IPS DF 4.7 (cell line): ENCODE results near the gene DKKL1.
"Not testable (repeated sequence)": the region's sequence is repeated elsewhere in the genome, so short reads cannot be mapped to it uniquely, and the experiment has no call there.

ENCODE experiments used
- DNase-seq: peaks from one replicate; pipeline ENCODE4 v3.0.0-alpha.2; 2013; ENCODE audit warnings: low spot score; ENCODE audit errors: extremely low read depth

The DKKL1 gene

DNA sequence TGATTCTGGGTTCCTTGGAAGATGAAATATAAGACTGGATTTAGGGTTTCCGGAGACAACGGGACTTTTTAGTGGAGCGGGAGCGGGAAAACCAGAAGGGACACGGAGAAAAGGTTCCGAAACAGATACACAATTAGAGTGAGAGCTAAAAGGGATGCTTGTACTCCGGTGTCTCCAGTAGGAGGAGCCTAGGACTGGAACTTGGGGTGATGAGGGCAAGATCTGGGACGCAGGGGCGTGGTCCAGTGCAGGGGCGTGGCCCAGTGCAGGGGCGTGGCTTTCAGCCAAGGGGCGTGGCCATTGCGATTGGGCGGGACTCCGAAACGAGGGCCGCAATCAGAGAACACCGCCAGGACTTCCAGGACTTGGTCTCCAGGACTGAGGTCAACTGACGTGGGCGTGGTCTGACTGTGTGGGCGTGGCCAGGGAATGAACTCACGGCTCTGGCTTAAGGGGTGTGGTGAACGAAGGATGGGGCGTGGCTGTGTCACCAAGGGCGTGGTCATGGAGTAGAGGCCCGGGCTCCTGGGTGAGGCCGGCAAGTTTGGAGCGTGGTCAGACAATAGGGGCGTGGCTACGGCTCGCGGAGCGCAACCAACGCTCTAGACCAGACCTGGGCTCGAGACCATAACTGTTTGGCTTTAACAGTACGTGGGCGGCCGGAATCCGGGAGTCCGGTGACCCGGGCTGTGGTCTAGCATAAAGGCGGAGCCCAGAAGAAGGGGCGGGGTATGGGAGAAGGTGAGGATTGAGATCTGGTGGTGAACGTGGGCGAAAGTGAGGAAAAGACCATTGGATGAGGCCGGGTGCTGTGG, at the start of gene DKKL1:
Gene DKKL1 (plus strand): TSS at position 610 of the 815 bp plus-strand sequence. CDS start 122 bp downstream, at position 732.
- peak; percentile 94 for DNase-seq

DNA sequence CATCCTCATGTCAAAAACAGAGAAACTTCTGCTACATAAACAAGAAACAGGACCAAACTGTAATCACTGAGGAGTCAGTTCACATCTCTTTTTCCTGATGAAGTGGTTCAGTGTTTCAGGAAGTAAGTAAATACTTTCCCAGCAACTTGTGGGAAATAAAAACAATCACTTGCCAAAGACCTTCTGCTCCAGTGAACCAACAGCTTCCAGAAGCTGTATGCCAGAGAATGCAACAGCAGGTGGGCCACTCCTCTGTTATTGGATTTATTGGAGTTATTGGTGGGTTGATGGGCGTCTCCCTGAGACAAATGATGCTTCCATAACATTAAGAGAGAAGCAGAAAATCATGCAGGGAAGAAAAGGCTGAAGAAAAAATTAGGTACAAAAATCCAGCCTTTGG, 48.6 kb upstream of the DKKL1 start:
- DNase-seq: no peak

DNA sequence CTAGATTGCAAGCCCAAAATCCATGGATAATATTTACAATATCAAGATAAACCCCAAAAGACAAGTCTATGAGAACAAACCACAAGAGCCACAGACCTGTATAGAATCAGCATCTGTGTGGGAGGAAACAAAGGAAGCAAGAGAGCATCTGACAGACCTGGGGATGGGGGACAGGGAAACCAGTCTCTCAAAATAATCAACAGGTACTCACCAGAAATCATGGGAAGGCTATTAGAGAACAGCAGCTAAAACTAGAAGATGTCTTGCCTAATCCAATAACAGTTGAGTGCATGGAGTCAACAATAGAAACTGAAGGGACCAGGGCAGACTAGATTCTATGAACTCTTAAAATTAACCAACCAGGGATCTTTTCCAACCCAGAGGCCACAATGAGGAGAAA, 47.4 kb upstream of the DKKL1 start:
- DNase-seq: no peak

DNA sequence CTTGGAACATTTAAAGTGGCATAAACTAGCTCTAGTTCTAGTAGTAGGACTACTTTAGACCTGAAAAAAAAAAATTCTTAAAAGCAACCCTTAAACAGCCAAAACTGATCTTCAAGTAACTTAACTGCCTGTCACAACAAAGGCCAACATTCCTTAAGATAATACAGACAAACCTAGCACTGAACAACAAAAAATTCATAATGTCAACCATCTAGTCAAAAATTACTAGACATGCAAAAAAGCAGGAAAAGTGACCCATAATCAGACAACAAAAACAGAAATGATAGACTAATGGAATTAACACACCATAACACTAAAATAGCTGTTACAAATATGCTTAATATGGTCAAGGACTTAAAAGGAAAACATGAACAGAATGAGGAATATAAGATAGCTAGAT, 45.4 kb upstream of the DKKL1 start:
- DNase-seq: no peak

DNA sequence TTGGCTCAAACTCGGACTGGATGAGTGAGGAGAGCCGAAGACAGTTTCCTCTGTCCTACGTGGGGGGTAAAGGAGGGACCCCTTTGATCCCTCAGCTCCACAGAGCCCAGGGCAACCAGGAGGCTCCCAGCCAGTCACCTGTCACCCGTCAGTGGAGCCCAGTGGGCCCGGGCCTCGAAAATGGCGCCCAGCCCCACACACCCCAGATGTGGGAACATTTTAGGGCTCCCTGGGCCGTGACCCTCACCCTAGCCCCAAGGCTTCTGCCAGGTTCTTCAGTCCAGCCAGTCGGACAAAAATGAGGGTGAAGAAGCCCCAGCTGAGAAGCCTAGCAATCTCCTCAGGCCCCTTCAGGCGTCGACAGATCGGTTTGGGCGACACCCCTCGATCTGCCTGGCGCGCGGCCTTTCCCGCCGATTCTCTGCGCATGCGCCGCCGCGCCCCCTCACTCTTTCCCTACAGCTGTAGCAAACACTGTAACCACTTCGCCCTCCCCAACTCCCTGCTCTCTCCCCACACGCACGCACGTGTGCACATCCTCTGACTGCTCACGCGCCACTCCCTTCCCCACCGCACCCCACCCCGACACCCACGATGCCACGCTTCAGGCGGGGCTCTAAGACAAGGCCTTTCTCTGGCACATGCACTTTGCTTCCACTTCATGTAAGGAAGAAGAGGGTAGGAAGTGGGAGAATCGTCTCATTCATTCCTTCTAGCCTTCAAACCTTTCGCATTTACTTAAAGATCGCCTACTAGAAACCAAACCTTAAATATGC, 38.7 kb upstream of the DKKL1 start, which contains the start of gene SLC6A16:
Gene SLC6A16 (minus strand): TSS at position 391 of the 776 bp plus-strand sequence. CDS start 13,844 bp downstream, outside the sequence.
- DNase-seq: no peak

DNA sequence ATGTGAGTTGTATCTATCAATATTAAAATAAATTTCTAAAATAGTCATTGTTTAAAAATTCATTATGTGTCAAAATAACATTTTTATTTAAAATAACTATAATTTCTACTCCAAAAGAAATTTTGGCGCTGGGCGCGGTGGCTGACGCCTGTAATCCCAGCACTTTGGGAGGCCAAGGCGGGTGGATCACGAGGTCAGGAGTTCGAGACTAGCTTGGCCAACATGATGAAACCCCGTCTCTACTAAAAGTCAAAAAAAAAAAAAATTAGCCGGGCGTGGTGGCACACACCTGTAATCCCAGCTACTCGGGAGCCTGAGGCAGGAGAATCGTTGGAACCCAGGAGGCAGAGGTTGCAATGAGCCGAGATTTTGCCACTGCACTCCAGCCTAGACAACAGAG, 37.9 kb upstream of the DKKL1 start:
- DNase-seq: not testable (repeated sequence)

DNA sequence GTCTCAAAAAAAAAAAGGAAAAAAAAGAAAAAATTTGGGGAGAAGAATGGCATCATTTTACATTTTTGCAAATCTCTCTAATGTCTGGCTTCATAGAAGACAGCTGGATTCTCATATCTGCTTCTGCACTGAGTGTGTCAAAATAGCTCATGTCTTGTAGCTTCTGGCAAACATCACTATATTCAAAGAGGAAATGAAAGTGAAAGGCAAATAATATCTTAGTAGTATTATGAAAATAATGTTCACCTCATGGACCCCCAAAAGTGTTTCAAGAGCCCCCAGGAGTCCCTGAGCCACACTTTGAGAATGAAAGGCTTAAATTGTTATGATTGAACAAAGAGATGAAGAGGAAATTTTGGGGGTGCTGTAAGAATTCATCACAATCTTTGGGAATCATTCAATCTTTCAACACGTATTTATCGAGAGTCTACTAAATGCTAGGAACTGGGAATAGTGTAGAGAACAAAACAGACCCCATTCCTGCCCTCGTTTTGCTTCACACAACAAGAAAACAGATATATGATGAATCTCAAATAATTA, 37.4 kb upstream of the DKKL1 start:
- no peak for DNase-seq

DNA sequence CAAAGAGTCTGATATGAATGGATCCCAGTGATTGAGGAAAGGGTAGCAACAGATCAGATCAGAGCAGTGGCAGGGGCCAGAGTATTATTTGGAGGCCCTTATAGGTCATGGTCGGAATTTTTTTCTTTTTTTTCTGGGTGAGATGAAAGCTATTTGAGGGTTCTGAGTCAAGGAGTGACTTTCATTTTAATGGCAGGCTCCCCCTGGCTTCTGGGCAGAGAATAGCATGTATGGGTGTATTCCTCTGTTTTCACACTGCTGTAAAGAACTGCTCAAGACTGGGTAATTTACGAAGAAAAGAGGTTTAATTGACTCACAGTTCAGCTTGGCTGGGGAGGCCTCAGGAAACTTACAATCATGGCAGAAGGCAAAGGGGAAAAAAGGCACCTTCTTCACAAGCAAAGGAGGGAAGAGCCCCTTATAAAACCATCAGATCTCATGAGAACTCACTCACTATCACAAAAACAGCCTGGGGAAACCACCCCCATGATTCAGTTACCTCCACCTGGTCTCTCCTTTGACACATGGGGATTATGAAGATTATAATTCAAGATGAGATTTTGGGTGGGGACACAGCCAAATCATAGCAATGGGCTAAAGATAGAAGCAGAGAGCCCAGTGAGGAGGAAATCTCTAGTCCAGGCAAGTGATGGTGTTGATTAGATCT, 35.7 kb upstream of the DKKL1 start:
- no peak for DNase-seq

DNA sequence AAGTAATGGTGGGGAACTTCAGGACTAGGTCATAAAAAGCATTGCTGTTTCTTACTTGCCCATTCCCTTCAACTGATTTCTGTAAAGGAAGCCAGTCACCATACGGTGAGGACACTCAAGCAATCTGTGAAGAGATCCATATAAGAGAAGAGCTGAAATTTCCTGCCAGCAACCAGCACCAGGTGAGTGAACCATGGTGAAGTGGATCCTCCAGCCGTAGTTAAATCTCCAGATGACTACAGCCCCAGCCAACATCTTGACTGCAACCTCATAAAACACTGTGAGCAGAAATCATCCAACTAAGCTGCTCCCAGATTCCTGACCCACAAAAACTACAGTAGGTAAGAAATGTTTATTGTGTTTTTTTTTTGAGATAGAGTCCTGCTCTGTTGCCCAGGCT, 34.9 kb upstream of the DKKL1 start:
- no peak for DNase-seq

DNA sequence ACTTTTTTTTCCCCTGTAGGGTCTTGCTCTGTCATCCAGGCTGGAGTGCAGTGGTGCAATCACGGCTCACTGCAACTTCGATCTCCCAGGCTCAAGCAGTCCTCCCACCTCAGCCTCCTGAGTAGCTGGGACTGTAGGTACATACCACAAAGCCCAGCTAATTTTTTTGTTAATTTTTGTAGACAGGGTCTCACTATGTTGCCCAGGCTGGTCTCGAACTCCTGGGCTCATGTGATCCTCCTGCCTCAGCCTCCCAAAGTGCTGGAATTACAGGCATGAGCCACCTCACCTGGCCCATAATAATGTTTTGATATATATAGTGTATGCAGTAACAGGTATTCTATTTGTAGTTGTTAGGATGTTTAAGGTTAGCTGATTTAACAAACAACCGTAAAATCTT, 32.5 kb upstream of the DKKL1 start:
- DNase-seq: not testable (repeated sequence)

DNA sequence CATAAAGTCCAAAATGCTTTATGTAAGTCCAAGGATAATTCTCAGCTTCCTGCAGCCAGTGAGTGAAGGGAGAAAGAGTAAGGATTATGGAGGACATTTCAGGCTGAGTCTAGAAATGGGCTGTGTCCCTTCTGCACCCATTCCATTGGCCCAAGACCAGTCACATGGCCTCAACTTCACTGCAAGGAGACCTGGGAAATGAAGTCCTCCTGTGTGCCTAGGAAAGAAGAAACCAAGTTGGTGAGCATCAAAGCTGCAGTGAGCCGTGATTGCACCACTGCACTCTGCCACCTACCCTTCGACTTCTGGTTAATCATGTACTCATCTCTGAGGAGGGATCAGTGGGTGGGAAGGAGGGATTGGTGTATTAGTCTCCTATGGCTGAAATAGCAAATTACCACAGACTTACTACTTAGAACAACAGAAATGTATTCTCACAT, 32.0 kb upstream of the DKKL1 start:
- no peak for DNase-seq

DNA sequence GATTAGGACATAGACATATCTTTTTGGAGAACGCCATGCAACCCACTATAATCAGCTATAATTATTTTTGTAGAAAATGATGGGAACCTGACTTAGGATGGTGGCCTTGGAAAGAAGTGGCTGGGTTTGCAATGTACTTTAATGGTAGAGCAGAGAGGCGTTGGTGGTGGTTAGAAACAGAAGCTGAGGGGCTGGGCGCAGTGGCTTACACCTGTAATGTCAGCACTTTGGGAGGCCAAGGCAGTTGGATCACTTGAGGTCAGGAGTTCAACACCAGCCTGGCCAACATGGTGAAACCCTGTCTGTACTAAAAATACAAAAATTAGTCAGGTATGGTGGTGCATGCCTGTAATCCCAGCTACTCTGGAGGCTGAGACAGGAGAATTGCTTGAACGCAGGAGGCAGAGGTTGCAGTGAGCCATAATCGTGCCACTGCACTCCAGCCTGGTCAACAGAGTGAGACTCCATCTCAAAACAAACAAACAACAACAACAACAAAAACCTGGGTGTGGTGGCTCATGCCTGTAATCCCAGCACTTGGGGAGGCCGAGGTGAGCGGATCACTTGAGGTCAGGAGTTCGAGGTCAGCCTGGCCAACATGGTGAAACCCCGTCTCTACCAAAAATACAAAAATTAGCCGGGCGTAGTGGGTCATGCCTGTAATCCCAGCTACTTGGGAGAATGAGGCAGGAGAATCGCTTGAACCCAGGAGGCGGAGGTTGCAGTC, 30.8 kb upstream of the DKKL1 start:
- not testable (repeated sequence) for DNase-seq

DNA sequence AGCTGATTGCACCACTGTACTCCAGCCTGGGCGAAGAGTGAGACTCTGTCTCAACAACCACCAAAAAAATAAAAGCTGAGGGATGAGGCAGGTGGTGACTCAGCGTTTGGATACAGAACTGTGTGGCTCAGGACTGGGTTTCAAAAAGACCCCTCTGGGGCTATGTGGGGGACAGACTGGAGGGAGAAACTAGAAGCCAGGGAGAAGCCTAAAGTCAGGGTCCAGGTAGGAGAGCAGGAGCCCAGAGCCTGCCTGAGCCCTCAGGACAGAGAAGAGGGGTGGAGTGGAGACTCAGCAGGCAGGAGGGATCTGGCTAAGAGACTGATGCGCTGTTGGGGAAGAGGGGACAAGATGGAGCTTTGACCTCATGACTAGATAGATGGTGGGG, 30.3 kb upstream of the DKKL1 start:
- no peak for DNase-seq

DNA sequence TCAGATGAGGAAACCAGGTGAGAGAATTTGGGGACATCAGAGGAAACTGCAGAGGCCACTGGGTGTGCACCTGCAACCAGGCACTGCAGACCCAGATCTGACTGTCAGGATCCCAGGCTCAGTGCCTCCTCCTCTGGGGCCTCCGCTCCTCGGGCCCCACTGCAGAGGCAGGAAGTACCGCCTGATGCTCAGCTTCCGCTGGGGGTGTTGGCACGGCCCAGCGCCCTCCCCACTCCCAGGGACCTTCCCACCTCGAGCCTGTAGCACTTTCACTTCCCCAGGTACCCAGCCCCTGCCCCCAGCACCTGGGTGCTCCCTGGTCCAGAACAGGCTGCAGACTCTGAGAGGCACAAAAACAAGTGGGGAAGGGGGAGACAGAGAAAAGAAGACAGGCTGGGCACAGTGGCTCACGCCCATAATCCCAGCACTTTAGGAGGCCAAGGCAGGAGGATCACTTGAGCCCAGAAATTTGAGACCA, 29.8 kb upstream of the DKKL1 start:
- DNase-seq: no peak

DNA sequence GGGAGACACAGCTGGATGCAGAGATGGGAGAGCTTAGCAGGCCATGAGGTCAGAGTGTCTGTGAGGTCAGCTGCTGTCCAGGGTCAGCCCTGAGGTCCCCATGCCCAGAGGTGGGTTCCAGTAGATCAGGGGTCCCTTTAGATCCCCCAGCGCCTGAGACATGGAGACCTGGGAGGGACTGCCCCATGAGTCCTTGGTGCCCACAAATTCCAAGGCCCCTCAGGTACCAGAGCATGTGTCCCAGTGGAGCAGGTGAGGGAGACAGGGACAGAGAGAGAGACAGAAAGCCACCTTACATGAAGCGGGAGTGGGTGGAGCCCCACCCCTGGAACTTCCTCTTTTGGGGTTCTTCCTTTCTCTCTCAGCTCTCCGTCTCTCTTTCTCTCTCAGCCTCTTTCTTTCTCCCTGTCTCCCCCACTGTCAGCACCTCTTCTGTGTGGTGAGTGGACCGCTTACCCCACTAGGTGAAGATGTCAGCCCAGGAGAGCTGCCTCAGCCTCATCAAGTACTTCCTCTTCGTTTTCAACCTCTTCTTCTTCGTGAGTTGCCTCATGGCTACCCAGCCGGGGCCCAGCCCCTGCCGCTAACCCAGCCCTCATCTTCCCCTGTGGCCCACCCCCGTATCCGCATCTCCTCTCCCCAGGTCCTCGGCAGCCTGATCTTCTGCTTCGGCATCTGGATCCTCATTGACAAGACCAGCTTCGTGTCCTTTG, 28.4 kb upstream of the DKKL1 start, which contains the start of gene CD37:
Gene CD37 (plus strand): TSS at position 336 of the 713 bp plus-strand sequence. CDS start 135 bp downstream, at position 471.
- no peak for DNase-seq

DNA sequence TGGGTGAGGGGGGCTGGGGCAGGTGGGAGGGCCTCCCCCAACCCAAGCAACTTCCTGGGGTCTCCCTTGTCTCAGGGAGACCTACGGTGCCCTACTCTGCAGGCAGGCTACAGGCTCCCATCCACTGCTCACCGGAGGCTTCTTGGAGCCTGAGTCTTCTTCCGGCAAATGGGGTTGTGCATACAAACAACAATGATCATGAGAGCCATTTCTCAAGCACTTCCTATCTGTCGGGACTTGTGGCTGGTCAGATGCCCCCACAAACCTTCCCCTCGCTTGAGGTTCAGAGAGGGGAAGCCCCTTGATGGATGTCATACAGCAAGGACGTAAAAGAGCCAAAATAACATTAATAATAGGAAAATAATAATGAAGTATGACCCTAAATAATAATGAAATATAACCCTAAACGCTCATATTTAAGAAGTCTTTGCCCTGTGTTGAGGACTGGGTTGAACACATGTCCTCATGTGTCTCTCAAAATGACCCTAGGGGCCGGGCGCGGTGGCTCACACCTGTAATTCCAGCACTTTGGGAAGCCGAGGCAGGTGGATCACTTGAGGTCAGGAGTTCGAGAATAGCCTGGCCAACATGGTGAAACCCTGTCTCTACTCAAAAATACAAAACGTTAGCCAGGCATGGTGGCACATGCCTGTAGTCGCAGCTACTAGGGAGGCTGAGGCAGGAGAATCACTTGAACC, 27.7 kb upstream of the DKKL1 start:
- no peak for DNase-seq

DNA sequence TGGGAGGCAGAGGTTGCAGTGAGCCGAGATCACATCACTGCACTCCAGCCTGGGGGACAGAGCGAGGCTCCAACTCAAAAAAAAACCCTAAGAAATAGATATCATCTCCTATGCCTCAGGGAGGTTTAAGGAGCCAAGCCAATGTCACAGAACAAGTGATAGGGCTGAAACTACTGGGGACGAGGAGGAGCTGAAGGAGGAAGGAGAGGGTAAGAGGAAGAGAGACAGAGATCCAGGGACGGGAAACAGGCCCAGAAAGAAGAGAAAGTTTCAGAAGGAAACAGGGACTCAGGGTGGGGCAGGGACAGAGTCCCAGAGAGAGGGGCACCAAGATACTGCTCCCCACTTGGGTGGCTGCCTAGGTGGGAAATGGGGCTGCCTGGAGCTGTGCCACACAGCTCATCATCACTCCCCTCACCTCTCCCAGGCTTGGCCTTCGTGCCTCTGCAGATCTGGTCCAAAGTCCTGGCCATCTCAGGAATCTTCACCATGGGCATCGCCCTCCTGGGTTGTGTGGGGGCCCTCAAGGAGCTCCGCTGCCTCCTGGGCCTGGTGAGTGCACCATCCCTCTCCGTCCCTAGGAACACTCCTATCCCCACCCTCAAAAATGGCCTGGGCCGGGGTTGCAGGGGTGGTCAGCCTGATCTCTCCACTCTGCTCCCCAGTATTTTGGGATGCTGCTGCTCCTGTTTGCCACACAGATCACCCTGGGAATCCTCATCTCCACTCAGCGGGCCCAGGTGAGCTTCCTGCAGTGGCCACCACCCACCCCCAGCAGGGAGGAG, 27.0 kb upstream of the DKKL1 start:
- DNase-seq: no peak

DNA sequence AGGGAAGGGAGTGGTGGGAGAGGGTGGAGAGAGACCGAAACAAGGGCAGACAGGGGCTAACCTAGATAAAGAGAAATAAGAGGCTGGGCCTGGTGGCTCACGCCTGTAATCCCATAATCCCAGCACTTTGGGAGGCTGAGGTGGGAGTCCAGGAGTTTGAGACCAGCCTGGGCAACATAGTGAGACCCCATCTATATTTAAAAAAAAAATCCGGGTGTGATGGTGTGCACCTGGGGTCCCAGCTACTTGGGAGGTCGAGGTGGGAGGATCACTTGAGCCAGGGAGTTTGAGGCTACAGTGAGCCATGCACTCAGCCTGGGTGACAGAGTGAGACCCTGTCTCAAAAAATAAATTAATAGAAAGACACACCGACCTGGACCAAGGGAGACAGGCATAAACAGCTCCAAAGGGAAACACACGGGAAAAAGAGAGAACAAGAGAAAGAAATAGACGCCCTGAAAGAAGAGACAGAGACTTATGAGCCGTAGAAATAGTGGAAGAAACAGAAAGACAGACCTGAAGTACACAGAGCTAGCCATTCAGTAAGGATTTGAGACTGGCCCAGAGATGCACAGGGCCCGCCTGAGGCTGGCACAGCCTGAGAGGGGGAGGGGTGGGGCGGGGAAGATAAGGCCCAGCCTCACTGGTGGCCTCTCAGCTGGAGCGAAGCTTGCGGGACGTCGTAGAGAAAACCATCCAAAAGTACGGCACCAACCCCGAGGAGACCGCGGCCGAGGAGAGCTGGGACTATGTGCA, 26.2 kb upstream of the DKKL1 start:
- no peak for DNase-seq
